Heart left ventricle (tissue), 13 donors: ENCODE measurements around the gene MGME1.

ENCODE experiments used
- POLR2A ChIP-seq, 2 donors: fragments of 450-650 bp; IDR thresholded peaks; one replicate each; pipeline ENCODE4 v1.6.1; 2017; ENCODE audit warnings: antibody characterized with exemption in 2 of 2, mild to moderate bottlenecking in 2 of 2, moderate library complexity in 2 of 2
- TF ChIP-seq, protein P1 (sequence below), 12 donors: fragments of 200-600 bp; sonication (generic) in 4 of 12; IDR thresholded peaks; one replicate each; pipeline versions ENCODE4 v1.5.0 to v1.8.0; 2018 to 2022; ENCODE audit warnings: antibody characterized with exemption in 12 of 12, mild to moderate bottlenecking in 5 of 12
- donor health status: ischemic (EF 13 %, LVEDD 7.1; RV severe dilation, severe dysfunction).
- donor health status: DM: no; HTN: yes; CAD: no.
- donor health status: DM: no; HTN: no; CAD: no.
- donor health status: ischemic (EF 25% LVEDD 6.9; RV normal size, moderate dysfunction).
- donor health status: ischemic (EF 25% LVEDD 5.7; RV mildly dilated, moderate dysfunction).
- donor health status: ischemic (EF 35%, LVEDD 5.7; RV mildly dilated, moderate dysfunction).
- donor health status: nonischemic (EF 11% LVEDD 7.7; RV severe dilation, severe dysfunction).
- donor health status: DM: yes; HTN: yes; CAD: no.
- donor health status: PGD.
- donor health status: ischemic (EF 29% LVEDD 5.4; RV normal size, mild dysfunction).
- donor health status: nonischemic (EF 23%, LVEDD 6.1; RV moderate dilation, normal function).

- TF ChIP-seq, protein P1, sequence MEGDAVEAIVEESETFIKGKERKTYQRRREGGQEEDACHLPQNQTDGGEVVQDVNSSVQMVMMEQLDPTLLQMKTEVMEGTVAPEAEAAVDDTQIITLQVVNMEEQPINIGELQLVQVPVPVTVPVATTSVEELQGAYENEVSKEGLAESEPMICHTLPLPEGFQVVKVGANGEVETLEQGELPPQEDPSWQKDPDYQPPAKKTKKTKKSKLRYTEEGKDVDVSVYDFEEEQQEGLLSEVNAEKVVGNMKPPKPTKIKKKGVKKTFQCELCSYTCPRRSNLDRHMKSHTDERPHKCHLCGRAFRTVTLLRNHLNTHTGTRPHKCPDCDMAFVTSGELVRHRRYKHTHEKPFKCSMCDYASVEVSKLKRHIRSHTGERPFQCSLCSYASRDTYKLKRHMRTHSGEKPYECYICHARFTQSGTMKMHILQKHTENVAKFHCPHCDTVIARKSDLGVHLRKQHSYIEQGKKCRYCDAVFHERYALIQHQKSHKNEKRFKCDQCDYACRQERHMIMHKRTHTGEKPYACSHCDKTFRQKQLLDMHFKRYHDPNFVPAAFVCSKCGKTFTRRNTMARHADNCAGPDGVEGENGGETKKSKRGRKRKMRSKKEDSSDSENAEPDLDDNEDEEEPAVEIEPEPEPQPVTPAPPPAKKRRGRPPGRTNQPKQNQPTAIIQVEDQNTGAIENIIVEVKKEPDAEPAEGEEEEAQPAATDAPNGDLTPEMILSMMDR (IDR thresholded peaks at IDR 0.05), result peak in 2 of 12 donors; percentile 12 to 28
- TF ChIP-seq POLR2A (IDR thresholded peaks at IDR 0.05), result no peak
Measured at GRCh38 chr20:17966432-17967310, 2.1 kb upstream of the MGME1 start.
